GM18499 (cell line): ENCODE data around the gene NOD2.

Source experiments
- ATAC-seq: cut with Tn5 transposase; IDR thresholded peaks from one replicate; pipeline ENCODE4 v1.9.1; 2021; ENCODE audit warnings: moderate number of reproducible peaks; ENCODE audit not compliant: insufficient read depth, unreplicated experiment

The NOD2 gene

DNA sequence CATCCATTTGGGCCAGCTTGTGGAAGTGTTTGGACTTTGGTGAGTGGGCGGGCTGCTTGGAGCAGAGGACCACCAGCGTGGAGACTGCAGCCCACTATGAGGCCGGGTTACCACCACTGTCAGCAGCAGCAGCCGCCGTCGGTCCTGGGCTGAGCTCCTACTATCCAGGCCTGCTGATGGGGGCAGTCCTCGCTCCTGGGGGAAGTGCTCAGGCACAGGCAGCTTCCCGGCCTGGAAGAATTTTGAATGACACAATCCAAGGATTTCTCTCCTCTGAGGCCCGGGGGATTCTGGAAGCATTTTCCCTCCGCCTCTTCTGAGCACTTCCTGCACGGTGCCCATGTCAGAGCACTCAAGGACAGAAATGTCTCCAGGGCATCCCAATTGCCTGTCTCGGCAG lies 5.3 kb upstream of the NOD2 start:
- ATAC-seq = no peak

DNA sequence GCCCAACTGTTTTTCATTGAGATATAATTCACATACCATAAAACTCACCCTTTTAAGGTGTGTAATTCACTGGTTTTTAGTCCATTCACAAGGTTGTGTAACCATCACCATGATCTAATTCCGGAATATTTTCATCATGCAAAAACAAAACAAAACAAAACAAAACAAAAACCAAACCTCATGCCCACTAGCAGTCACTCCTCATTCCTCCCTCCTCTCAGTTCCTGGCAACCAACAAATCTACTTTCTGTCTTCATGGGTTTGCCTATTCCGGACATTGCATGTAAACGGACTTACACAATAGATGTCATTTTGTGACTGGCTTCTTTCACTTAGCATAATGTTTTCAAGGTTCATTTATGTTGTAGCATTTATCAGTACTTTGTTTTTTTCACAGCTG lies 4.5 kb upstream of the NOD2 start:
- no peak for ATAC-seq

DNA sequence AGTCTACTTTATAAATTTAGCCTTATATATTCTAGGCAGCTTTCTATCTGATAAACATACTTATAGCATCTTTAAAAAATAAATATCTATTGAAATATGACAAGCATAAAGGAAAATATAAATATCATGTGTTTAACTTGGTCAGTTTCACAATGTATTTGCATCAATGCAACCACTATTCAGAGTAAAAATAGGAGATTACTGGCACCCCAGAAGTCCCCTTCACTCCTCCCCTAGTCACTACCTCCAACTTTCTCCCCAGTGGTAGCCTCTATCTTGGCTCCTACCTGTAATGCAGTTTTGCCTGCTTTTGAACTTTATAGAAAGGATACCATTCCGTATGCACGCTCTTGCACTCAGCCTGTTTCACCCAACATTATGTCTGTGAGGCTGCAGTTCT lies 3.2 kb upstream of the NOD2 start:
- no peak for ATAC-seq

DNA sequence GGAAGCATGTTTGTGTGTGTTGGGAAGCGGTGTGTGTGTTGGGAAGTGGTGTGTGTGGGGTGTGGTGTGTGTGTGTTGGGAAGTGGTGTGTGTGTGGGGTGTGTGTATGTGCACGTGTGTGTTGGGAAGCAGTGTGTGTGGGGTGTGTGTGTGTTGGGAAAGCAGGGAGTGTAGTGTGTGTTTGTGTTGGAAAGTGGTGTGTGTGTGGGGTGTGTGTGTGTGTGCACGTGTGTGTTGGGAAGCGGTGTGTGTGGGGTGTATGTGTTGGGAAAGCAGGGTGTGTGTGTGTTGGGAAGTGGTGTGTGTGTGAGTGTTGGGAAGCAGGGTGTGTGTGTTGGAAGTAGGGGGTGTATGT lies 785 bp upstream of the NOD2 start:
- no peak for ATAC-seq

DNA sequence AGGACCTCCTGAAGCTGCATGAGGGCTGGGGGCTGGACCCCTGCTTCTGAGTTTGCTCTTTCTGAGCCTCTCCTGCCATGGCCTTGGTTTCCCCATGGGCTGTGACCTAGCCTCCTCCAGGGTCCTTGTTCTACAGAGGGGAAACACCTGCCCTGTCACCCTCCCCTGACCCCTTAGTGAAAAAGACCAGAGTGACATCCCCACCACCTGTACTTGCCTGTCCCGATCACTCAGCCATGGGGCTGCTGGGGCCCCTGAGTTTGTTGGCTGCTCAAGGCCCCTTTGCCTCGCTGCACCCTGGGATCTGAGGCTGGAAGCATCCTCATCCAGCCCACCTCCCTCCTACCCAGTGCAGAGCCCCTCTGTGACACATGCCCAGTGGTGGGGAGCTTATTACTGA lies 800 bp downstream of the NOD2 start:
- no peak for ATAC-seq

DNA sequence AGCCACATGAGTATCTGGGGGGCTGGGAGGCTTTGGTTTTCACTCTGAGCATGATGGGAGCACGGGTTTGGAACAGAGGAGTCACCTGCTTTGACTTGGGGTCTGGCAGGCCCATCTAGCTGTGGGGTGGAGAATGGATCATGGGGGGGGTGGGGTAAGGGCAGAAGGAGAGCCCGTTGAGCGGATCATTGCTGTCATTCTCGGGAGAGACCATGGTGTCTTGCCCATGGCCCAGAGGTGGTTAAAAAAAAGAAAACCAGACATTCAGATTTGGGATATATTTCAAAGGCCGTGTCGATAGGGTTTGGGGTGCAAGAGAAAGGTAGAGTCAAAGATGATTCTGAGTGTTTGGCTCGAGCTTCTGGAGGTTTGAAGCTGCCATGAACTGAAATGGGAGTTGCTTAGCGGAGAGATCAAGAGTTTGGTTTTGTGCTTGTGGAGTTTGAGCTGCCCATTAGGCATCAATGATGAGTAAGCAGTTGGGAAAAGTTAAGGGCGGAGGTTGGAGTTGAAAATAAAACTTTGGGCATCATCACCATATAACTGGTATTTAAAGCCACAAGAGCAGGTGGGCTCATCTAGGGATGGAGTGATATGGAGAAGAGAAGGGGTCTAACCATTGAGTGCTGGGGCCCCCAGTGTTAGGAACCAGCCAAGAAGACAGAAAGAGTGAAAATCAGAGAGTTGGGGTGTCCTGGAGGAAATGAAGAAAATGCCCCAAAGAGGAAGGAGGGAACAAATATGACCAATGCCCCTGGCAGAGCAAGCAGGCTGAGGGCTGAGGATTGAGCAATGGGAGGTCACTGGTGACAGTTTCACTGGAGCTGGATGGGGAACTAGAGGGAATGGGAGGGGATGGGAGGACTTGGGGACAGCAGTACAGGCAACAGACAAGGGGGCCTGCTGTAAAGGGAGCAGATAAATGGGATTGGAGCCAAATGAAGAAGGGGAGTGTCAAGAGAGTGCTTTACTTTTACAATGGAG lies 1.9 kb downstream of the NOD2 start:
- ATAC-seq = no peak

DNA sequence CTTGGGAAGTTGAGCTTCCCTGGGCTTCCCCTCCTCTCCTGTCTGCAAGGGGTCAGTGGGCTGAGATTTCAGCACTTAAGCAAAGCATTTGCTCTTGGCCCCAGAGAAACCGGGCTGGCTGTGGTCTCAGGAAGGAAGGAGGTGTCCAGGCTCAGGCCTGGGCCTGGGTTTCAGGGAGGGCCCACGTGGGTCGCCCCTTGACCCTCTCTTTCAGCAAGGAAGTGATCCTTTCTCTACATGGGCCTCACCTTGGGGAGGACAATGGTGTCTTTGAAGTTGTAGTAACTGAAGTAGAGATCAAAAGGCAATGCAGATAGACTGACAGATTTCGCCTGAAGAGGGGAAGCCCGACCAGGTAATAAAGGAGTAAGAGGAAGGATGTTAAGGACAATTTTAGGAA lies 2.7 kb downstream of the NOD2 start:
- ATAC-seq = no peak

DNA sequence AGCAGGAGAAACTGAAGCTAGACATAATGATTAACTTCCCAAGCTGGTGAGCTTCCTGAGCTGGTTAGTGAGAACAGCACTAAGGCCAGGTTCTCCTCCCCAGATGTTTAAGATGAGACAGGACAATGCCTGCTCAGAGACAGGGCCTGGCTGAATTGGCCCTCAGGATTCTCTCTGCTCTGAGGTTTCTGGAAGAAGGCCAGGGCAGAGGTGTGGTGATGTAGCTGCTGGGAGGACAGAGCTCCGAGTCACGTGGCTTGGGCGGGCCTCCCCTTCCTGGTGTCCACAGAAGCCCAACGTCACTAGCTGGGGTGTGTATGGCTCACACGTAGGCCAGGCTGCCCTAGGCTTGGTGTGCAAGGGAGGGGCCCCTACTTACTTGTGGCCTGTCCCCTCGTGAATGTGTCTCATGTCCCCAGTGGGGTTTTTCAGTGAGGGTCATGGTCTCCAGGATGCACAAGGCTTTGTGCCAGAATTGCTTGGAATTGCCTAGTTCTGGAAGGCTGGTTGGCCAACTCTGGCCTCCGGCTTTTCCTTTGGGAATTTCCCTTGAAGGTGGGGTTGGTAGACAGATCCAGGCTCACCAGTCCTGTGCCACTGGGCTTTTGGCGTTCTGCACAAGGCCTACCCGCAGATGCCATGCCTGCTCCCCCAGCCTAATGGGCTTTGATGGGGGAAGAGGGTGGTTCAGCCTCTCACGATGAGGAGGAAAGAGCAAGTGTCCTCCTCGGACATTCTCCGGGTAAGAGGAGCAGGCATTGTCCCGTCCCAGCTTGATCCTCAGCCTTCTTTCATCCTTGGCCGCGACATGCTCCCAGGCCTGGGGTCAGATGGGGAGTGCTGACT lies 3.4 kb downstream of the NOD2 start:
- peak; percentile 41 for ATAC-seq

DNA sequence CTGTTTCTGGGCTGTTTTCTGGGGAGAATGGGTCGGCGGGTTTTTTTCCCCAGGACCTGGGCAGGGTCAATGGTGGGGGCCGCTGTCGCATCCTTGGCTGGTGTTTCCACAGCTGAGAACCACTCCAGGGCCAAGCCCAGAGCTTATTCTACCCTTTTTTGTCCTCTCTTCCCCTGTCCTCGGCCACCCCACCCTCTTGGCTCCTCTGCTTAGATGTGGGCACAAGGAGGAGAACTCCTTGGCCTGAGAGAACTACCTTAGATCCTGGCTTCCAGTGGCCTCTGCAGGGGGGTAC lies 4.0 kb downstream of the NOD2 start:
- no peak for ATAC-seq

DNA sequence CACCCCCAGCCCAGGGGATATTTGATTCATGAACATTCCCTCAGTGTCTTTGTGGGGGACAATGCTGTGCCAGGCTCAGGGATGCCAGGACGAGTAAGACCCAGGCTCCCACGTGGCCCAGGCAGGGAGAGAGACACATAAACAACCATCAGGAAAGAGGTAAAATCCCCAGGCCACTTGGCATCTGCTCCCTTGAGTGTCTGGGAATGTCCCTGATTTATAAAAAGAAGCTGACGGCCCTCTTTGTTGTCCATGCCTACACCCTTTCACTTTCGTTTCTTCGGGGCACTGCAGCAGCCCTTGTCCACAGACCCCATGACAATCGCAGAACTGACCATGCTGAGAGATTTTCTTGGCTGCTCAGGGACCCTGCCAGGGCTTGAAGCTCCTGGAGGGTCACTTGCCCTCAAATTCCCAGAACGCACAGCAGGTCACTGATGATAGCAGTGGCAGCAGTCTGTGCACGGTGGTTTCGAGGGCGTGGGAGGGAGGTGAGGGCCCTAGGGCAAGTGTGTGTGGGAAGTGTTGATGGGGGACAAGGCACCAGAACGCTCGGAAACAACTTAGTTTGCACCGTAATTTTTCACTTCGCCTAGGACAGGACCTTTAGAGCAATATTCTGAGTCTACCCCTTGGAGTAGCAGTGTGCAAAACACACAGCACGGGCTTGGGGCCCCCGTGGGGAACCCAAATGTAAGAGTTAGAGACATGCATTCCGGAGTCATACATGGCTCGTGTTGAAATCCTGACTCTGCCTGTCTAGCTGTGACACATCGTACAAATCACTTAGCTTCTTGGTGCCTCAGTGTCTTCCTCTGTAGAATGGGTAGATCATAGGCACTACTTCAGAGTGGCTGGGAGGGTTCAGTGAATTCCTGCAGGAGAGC lies 4.7 kb downstream of the NOD2 start:
- ATAC-seq = no peak

DNA sequence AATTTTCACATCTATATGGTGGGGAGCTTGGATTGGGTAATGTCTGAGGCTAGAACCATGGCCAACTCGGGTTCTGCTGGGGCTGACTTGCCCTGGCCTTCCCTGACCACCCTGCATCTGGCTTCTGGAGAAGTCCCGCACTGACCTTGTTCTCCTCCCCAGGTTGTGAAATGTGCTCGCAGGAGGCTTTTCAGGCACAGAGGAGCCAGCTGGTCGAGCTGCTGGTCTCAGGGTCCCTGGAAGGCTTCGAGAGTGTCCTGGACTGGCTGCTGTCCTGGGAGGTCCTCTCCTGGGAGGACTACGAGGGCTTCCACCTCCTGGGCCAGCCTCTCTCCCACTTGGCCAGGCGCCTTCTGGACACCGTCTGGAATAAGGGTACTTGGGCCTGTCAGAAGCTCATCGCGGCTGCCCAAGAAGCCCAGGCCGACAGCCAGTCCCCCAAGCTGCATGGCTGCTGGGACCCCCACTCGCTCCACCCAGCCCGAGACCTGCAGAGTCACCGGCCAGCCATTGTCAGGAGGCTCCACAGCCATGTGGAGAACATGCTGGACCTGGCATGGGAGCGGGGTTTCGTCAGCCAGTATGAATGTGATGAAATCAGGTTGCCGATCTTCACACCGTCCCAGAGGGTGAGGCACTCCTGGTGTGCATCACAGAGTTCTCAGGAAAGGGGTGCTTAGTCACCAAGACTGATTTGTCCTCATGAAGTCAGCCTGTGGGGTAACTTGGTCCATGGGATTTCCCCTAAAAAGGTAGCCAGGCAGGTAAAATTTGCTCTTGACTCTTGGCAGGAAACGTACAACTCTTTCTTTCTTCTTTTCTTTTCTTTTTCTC lies 6.1 kb downstream of the NOD2 start:
- ATAC-seq = no peak

DNA sequence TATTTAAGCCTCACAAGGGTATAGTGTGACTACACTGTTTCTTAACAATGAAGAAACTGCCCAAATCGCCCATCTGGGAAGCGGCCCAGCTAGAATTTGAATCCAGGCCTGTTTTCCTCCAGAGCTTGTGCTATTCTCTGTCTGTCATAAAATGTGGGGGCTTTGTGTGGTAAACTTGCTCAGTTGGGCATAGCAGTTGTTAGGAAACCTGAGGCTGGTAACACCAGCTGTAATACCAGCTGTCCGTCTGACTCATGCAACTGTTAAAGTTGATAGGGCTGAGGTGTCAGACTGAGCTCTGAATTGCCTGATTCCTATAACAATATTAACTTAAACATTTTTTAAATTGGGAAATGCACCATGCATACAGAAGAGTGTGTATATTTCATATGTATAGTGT lies 9.3 kb downstream of the NOD2 start:
- ATAC-seq = no peak

DNA sequence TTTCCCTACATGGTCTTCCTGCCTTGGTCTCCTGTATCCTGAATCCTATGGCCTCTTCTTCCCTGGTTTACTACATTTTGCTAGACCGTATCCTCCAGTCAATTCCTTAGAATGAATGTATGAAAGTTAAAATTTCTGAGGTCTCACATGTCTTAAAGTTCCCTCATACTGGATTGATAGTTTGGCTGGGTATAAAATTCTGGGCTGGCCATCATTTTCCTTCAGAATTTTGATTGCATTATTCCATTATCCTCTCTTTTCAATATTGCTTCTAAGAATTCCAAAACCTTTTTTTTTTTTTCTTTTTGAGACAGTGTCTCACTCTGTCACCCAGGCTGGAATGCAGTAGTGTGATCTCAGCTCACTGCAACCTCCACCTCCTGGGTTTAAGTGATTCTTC lies 10.8 kb downstream of the NOD2 start:
- no peak for ATAC-seq

DNA sequence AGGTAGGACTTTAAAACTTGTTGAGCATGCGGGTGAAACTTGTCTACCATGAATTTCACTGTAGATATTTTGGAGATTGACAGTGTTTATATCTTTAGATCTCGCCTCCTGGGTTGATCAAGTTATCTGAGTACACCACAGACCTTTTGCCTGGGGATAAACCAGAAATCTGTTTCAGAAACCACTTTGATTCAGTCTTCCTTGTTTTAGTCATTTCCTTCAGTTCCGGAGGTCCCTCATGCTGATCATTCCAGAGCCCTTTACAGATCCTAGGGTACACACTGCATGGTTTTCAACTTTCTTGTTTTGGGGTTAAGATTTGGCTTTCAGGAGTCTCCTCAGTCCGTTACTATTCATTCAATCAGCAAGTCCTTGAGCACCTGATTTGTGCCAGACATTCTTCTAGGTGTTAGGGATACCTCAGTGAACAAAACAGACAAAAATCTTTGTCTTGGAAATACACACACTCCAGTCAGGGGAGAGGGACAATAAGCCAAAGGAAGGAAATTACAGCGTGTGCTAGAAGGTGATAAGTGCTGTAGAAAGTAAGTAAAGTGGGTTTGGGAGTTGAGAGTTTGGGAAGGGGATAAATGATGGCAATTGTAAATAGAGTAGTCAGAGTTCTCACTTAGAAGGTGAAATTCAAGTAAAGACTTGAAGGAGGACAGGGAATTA lies 12.2 kb downstream of the NOD2 start:
- ATAC-seq = no peak

DNA sequence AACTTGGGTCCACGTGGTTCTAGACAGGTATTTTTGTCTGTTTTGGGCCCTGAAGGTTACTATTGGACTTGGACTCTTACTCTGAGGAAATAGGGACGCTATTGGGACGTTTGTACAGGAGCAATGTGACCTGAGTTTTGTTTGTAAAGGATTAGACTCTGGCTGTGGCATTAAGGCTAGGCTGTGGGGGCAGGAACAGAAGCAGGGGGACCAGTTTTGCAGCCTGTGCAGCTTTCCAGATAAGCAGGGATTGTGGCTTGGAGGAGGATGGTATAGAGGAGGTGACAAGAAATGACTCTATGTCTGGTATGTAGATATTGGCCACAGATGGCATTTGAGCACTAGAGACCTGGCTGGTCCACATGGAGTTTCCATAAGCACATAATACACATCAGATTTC lies 12.8 kb downstream of the NOD2 start:
- no peak for ATAC-seq

DNA sequence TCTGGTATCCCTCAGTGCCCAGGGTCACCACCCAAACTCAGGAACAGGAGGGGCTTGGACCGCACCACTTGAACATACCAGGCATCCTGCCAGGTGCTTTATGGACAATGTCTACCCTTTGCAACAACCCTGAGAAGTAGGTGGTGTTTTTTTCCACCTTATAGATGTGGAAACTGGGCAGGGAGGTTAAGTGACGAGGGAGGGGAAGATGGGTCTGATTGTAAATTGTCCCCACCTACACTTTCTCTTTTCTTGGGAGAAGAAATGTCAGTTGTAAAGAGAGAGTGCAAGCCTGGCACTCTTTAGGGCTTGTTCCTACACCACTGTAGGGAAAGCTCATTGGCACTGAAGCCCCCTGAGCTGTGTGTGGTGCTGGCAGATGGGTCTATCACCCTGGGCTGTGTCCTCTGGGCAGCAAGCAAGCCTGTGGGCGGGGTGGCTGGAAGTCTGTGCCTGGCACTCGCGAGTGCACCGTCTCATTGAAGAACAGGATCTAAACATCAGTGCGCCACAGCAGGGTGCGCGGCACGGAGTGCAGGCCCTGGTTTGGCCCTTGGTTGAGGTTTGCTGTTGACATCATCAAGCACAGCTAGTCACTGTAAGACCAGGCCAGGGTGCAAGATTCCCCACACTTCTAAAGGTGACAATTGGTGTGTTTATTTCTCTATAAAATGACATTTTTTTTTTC lies 15.1 kb downstream of the NOD2 start:
- no peak for ATAC-seq

DNA sequence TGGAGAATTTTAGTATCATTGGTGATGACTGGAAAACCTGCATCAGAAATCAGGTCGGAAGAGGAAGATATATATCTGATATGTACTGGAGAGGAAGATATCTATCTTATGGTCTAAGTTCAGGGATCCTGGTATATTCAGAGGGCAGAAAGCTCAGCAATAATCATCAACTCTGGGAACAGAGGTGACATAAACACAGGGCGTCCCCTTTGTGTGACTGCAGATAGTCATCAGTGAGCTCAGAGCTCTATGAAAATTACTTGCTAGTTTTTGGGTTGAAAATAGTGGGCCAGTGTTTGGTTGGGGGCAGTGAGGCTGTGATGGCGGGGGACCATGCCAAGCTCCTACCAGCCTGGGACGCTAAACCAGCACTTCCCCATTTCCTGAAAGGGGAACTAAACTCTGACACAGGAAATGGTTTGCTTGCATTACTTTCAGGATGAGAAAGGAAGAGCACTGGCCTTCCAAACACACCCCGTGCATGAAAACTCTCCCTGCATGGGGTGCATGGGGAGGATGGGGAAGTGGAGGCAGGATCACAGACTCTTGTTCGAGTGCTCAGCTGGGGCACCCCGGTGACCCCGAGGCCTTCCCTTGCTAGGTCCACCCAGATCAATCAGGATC lies 15.8 kb downstream of the NOD2 start:
- ATAC-seq = no peak

DNA sequence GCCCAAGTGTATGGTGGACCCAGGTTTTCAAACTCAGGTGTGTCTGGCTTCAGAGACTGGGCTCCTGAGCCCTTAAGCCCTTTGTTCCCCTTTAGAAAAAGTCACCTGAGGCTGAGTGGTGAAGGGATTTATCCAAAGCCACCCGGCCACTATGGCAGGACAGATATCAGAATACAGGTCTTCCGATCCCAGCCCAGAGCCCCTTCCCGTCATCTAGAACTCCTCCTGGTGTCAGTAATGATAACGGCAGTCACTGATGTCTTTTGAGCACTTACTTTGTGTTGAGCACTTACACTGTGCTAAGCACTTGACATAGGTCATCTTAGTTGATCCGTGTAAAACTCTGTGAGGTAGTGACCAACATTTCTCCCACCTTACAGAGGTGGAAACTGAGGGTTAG lies 16.6 kb downstream of the NOD2 start:
- ATAC-seq = no peak
